Measurements from ENCODE around the gene ATG7. TPM values are rescaled to one million over a fixed set of nuclear protein-coding genes. Genes with fewer than 3 reads are reported as not detected.
A peak's percentile ranks its signal among the peaks of the same experiment; 100 is the strongest.

Gene ATG7
- polyA plus RNA-seq, 2 donors, result 5.8 to 13.1 TPM

DNA sequence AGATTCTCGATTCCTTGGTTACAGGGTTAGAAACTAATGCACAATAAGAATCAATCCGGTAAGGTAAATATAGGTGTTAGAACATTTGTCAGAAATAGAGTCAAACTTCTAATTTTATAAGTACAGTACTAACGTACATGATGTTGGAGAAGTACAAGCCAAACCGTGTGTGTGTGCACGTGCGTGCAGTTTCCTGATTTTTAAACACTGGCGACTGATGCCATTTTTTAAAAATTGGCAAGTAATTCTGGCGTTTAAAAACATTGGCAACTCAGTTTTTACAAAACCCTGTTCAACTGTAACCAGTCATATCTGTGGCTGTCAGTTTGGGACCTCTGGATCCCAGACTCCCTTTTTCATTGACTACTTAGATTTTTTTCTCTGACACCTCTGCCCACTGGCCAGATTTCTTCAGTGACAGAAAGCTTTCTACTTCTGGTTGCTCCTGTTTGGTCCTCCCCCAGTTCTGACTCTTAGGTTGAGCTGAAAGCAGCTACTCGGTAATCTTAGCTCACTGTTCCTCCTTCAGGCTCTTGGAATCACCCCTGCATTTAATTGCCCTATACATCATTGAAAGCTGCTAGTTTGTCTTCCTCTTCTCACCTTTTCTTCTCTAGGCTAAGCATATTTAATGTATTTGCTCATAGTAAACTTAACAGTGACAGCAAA is 843 bp downstream of the ATG7 start:
- Histone ChIP-seq H3K9me3 (ENCODE audit: control insufficient read depth in 2 of 2, insufficient read depth in 1 of 2, low read depth in 1 of 2, low read length in 1 of 2) (no peaks in the 10 kb centered on the region), H3K4me3 (ENCODE audit: low read depth in 1 of 2, low read length in 2 of 2) (peak overlapping the region; percentile 87 to 88), H3K27me3 (ENCODE audit: control insufficient read depth in 1 of 2, insufficient read depth in 2 of 2, low read length in 2 of 2) (no peaks in the 10 kb centered on the region), H3K4me1 (ENCODE audit: control insufficient read depth in 2 of 2, insufficient read depth in 2 of 2, low read length in 1 of 2) (no peaks in the 10 kb centered on the region), H3K27ac (ENCODE audit: low read depth in 2 of 2, low read length in 1 of 2) (peak overlapping the region in 1 of 2 donors; percentile 41), H3K36me3 (ENCODE audit: control insufficient read depth in 2 of 2, insufficient read depth in 2 of 2, low read length in 1 of 2) (peaks cover 0 to 3% of the 10 kb centered on the region in 2 donors)
- WGBS, 2 donors, result 2% methylated on average over 9 of the region's 9 CpGs

GRCh38 chr3:11273891-11274291 is 1.7 kb downstream of the ATG7 start:
- peaks cover 1 to 3% of the 10 kb centered on the region in 2 donors for H3K36me3 ChIP-seq (ENCODE audit: control insufficient read depth in 2 of 2, insufficient read depth in 2 of 2, low read length in 1 of 2)
- no peak overlapping the region for H3K27ac ChIP-seq (ENCODE audit: low read depth in 2 of 2, low read length in 1 of 2)
- no peaks in the 10 kb centered on the region for H3K4me1 ChIP-seq (ENCODE audit: control insufficient read depth in 2 of 2, insufficient read depth in 2 of 2, low read length in 1 of 2)
- H3K4me3 ChIP-seq (ENCODE audit: low read depth in 1 of 2, low read length in 2 of 2), result no peak overlapping the region
- 72 to 85% methylated on average over 5 of the region's 5 CpGs for WGBS, 2 donors
- H3K27me3 ChIP-seq (ENCODE audit: control insufficient read depth in 1 of 2, insufficient read depth in 2 of 2, low read length in 2 of 2), result no peaks in the 10 kb centered on the region
- H3K9me3 ChIP-seq (ENCODE audit: control insufficient read depth in 2 of 2, insufficient read depth in 1 of 2, low read depth in 1 of 2, low read length in 1 of 2), result no peaks in the 10 kb centered on the region

DNA sequence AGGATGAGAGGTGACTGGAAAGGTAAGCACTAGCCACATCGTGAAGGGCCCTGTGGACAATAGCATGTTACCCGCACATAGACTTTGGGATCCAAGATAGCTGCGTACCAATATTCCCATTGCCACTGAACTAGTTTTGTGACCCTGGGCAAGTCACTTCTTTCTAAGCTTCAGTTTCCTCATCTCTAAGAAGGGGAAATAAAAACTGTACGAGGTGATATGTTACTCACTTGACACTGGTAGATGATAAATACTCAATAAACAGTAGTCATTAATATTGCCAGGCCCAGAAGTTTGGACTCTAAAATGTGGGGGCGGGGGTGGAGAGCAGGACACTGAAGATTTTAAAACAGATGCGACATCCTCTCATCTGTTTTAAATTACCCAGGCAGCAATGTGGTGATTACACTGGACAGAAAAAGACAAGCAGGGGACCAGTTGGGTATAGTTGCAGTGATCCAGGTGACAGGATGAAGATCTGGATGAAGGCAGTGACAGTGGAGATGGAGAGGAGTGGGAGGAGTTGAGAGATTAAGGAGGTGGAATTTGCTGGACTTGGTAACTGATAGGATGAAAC is 2.5 kb downstream of the ATG7 start:
- WGBS, 2 donors, result 83% methylated on average over 6 of the region's 6 CpGs
- peaks cover 2 to 3% of the 10 kb centered on the region in 2 donors for H3K36me3 ChIP-seq (ENCODE audit: control insufficient read depth in 2 of 2, insufficient read depth in 2 of 2, low read length in 1 of 2)
- H3K27ac ChIP-seq (ENCODE audit: low read depth in 2 of 2, low read length in 1 of 2), result peak overlapping the region in 1 of 2 donors; percentile 4
- H3K9me3 ChIP-seq (ENCODE audit: control insufficient read depth in 2 of 2, insufficient read depth in 1 of 2, low read depth in 1 of 2, low read length in 1 of 2), result no peaks in the 10 kb centered on the region
- no peaks in the 10 kb centered on the region for H3K27me3 ChIP-seq (ENCODE audit: control insufficient read depth in 1 of 2, insufficient read depth in 2 of 2, low read length in 2 of 2)
- no peak overlapping the region for H3K4me3 ChIP-seq (ENCODE audit: low read depth in 1 of 2, low read length in 2 of 2)
- H3K4me1 ChIP-seq (ENCODE audit: control insufficient read depth in 2 of 2, insufficient read depth in 2 of 2, low read length in 1 of 2), result no peaks in the 10 kb centered on the region

- H3K9me3 ChIP-seq (ENCODE audit: control insufficient read depth in 2 of 2, insufficient read depth in 1 of 2, low read depth in 1 of 2, low read length in 1 of 2), result no peaks in the 10 kb centered on the region
- no peaks in the 10 kb centered on the region for H3K27me3 ChIP-seq (ENCODE audit: control insufficient read depth in 1 of 2, insufficient read depth in 2 of 2, low read length in 2 of 2)
- H3K36me3 ChIP-seq (ENCODE audit: control insufficient read depth in 2 of 2, insufficient read depth in 2 of 2, low read length in 1 of 2), result peaks cover 2 to 3% of the 10 kb centered on the region in 2 donors
- 44 to 83% methylated on average over 2 of the region's 2 CpGs for WGBS, 2 donors
- H3K27ac ChIP-seq (ENCODE audit: low read depth in 2 of 2, low read length in 1 of 2), result no peak overlapping the region
- no peak overlapping the region for H3K4me3 ChIP-seq (ENCODE audit: low read depth in 1 of 2, low read length in 2 of 2)
- no peaks in the 10 kb centered on the region for H3K4me1 ChIP-seq (ENCODE audit: control insufficient read depth in 2 of 2, insufficient read depth in 2 of 2, low read length in 1 of 2)
These were observed 3.7 kb downstream of the ATG7 start for GRCh38 chr3:11275926-11276325.

DNA sequence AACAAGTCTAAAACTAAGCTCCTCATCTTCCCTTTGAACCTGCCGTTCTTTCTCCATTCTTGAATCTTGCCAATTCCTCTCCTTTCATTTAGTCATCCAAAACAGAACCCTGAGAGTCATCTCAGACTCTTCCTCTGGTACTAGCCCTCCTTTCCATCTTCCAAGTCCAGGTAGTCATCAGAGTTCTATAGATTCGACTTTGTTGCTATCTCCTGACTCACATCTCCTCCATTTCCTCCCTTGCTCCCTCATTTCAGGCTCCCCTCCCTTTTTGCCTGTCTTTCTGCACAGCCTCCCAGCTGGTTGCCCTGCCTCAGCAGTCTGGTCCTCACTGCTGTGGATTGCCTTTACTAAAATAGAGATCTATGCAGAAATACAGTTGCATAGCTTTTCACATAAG is 4.7 kb downstream of the ATG7 start:
- Histone ChIP-seq H3K4me3 (ENCODE audit: low read depth in 1 of 2, low read length in 2 of 2) (no peak overlapping the region), H3K9me3 (ENCODE audit: control insufficient read depth in 2 of 2, insufficient read depth in 1 of 2, low read depth in 1 of 2, low read length in 1 of 2) (no peaks in the 10 kb centered on the region), H3K27me3 (ENCODE audit: control insufficient read depth in 1 of 2, insufficient read depth in 2 of 2, low read length in 2 of 2) (no peaks in the 10 kb centered on the region), H3K36me3 (ENCODE audit: control insufficient read depth in 2 of 2, insufficient read depth in 2 of 2, low read length in 1 of 2) (peaks cover 3% of the 10 kb centered on the region in 2 donors), H3K4me1 (ENCODE audit: control insufficient read depth in 2 of 2, insufficient read depth in 2 of 2, low read length in 1 of 2) (no peaks in the 10 kb centered on the region), H3K27ac (ENCODE audit: low read depth in 2 of 2, low read length in 1 of 2) (no peak overlapping the region)
- WGBS, 2 donors, result 81 to 88% methylated on average over 2 of the region's 2 CpGs

GRCh38 chr3:11282250-11283138 is 10.3 kb downstream of the ATG7 start:
- peaks cover 0 to 9% of the 10 kb centered on the region in 2 donors for H3K36me3 ChIP-seq (ENCODE audit: control insufficient read depth in 2 of 2, insufficient read depth in 2 of 2, low read length in 1 of 2)
- no peak overlapping the region for H3K4me3 ChIP-seq (ENCODE audit: low read depth in 1 of 2, low read length in 2 of 2)
- H3K4me1 ChIP-seq (ENCODE audit: control insufficient read depth in 2 of 2, insufficient read depth in 2 of 2, low read length in 1 of 2), result peaks cover 3 to 7% of the 10 kb centered on the region in 2 donors
- WGBS, 2 donors, result 62 to 65% methylated on average over 5 of the region's 5 CpGs
- H3K27me3 ChIP-seq (ENCODE audit: control insufficient read depth in 1 of 2, insufficient read depth in 2 of 2, low read length in 2 of 2), result no peaks in the 10 kb centered on the region
- H3K27ac ChIP-seq (ENCODE audit: low read depth in 2 of 2, low read length in 1 of 2), result peak overlapping the region in 1 of 2 donors; percentile 1
- H3K9me3 ChIP-seq (ENCODE audit: control insufficient read depth in 2 of 2, insufficient read depth in 1 of 2, low read depth in 1 of 2, low read length in 1 of 2), result no peaks in the 10 kb centered on the region

- Histone ChIP-seq H3K27ac (ENCODE audit: low read depth in 2 of 2, low read length in 1 of 2) (peak overlapping the region; percentile 1 to 64), H3K9me3 (ENCODE audit: control insufficient read depth in 2 of 2, insufficient read depth in 1 of 2, low read depth in 1 of 2, low read length in 1 of 2) (no peaks in the 10 kb centered on the region), H3K4me1 (ENCODE audit: control insufficient read depth in 2 of 2, insufficient read depth in 2 of 2, low read length in 1 of 2) (peaks cover 3 to 7% of the 10 kb centered on the region in 2 donors), H3K4me3 (ENCODE audit: low read depth in 1 of 2, low read length in 2 of 2) (no peak overlapping the region), H3K36me3 (ENCODE audit: control insufficient read depth in 2 of 2, insufficient read depth in 2 of 2, low read length in 1 of 2) (peaks cover 0 to 9% of the 10 kb centered on the region in 2 donors), H3K27me3 (ENCODE audit: control insufficient read depth in 1 of 2, insufficient read depth in 2 of 2, low read length in 2 of 2) (no peaks in the 10 kb centered on the region)
- 58 to 73% methylated on average over 1 of the region's 1 CpG for WGBS, 2 donors
These were observed 10.9 kb downstream of the ATG7 start for GRCh38 chr3:11283139-11283475.

DNA sequence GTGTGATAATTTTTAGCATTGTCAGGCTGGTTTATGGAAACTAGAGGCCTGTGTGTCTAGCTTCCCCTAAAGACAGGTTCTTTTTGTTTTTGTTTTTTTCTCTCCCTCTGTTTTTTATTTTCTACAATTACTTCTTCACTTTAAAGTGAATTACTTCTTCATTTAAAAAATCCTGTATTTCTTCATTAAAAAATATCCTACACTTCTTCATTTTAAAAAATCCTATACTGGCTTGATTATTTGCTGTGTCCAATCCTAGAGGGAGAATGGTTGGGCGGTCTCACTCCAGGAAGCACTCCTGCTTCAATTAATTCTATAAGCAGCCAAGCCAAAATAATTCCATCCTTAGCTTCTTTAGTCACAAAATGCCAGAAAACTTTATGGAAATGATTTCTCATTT is 11.8 kb downstream of the ATG7 start:
- Histone ChIP-seq H3K27ac (ENCODE audit: low read depth in 2 of 2, low read length in 1 of 2) (no peak overlapping the region), H3K4me1 (ENCODE audit: control insufficient read depth in 2 of 2, insufficient read depth in 2 of 2, low read length in 1 of 2) (peaks cover 3 to 7% of the 10 kb centered on the region in 2 donors), H3K4me3 (ENCODE audit: low read depth in 1 of 2, low read length in 2 of 2) (no peak overlapping the region), H3K36me3 (ENCODE audit: control insufficient read depth in 2 of 2, insufficient read depth in 2 of 2, low read length in 1 of 2) (peaks cover 0 to 7% of the 10 kb centered on the region in 2 donors), H3K9me3 (ENCODE audit: control insufficient read depth in 2 of 2, insufficient read depth in 1 of 2, low read depth in 1 of 2, low read length in 1 of 2) (no peaks in the 10 kb centered on the region), H3K27me3 (ENCODE audit: control insufficient read depth in 1 of 2, insufficient read depth in 2 of 2, low read length in 2 of 2) (no peaks in the 10 kb centered on the region)
- WGBS, 2 donors, result 97 to 98% methylated on average over 1 of the region's 1 CpG

DNA sequence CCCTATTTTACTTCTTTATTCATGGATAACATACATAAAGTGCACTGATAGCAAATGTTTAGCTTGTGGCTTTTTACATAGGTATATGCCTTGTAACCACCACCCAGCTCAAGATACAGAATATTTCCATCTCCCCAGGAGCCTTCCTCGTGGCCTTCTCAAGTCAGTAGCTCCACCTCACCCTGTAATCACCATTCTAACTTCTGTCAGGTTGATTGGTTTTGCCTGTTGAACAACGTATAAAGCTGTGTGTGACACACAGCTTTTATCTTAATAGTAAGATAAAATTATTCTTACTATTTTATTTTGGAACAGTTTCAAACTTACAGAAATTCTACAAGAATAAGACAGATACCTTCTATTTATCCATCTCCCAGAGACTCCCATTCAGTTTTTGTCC is 13.3 kb downstream of the ATG7 start:
- Histone ChIP-seq H3K4me1 (ENCODE audit: control insufficient read depth in 2 of 2, insufficient read depth in 2 of 2, low read length in 1 of 2) (peaks cover 3 to 7% of the 10 kb centered on the region in 2 donors), H3K36me3 (ENCODE audit: control insufficient read depth in 2 of 2, insufficient read depth in 2 of 2, low read length in 1 of 2) (peaks cover 0 to 7% of the 10 kb centered on the region in 2 donors), H3K27ac (ENCODE audit: low read depth in 2 of 2, low read length in 1 of 2) (no peak overlapping the region), H3K4me3 (ENCODE audit: low read depth in 1 of 2, low read length in 2 of 2) (no peak overlapping the region), H3K27me3 (ENCODE audit: control insufficient read depth in 1 of 2, insufficient read depth in 2 of 2, low read length in 2 of 2) (no peaks in the 10 kb centered on the region), H3K9me3 (ENCODE audit: control insufficient read depth in 2 of 2, insufficient read depth in 1 of 2, low read depth in 1 of 2, low read length in 1 of 2) (no peaks in the 10 kb centered on the region)
- WGBS, 2 donors, result 82 to 86% methylated on average over 2 of the region's 2 CpGs
